Astrocyte of the spinal cord (primary cell): ENCODE measurements around the gene ABHD12B.

Experiments
- DNase-seq: peaks from one replicate; pipeline ENCODE4 v3.0.0; 2011; ENCODE audit warnings: low read depth, low spot score
- H3K4me3 ChIP-seq: 2 replicates; pipeline ENCODE4 v1.5.1; 2011; ENCODE audit warnings: low read depth, mild to moderate bottlenecking, low read length, moderate library complexity
- in situ Hi-C: cut with HindIII; loops from 2 replicates; pipeline ENCODE4 v1.10.0; 2017; ENCODE audit warnings: low sequenced_read_pairs
- TF ChIP-seq, protein P1 (sequence below): IDR thresholded peaks from 2 replicates; pipeline ENCODE4 v1.5.1; 2012; ENCODE audit warnings: low read depth, mild to moderate bottlenecking, low read length, inconsistent platforms

ABHD12B gene

DNA sequence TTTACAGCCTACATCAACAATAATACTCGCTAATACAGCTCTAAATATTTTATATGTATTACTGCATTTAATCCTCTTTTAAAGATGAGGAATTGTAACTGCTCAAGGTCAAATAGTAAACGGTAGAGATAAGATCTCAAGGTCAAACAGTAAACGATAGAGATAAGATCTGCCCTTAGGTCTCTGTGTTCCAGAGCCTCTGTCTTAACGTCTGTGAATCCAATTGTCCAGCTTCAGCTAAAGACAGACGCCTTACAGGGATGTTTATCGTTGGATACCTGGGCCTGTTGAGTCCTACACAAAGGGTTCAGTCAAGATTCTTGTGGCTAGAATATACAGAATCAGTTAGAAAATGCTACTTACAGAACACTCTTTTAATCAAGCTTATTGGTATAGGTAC is 52.4 kb downstream of the ABHD12B start:
- DNase-seq: no peak
- no peak overlapping the region for H3K4me3 ChIP-seq
- in situ Hi-C loops: no loop called here
- TF ChIP-seq, protein P1, sequence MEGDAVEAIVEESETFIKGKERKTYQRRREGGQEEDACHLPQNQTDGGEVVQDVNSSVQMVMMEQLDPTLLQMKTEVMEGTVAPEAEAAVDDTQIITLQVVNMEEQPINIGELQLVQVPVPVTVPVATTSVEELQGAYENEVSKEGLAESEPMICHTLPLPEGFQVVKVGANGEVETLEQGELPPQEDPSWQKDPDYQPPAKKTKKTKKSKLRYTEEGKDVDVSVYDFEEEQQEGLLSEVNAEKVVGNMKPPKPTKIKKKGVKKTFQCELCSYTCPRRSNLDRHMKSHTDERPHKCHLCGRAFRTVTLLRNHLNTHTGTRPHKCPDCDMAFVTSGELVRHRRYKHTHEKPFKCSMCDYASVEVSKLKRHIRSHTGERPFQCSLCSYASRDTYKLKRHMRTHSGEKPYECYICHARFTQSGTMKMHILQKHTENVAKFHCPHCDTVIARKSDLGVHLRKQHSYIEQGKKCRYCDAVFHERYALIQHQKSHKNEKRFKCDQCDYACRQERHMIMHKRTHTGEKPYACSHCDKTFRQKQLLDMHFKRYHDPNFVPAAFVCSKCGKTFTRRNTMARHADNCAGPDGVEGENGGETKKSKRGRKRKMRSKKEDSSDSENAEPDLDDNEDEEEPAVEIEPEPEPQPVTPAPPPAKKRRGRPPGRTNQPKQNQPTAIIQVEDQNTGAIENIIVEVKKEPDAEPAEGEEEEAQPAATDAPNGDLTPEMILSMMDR: no peak

DNA sequence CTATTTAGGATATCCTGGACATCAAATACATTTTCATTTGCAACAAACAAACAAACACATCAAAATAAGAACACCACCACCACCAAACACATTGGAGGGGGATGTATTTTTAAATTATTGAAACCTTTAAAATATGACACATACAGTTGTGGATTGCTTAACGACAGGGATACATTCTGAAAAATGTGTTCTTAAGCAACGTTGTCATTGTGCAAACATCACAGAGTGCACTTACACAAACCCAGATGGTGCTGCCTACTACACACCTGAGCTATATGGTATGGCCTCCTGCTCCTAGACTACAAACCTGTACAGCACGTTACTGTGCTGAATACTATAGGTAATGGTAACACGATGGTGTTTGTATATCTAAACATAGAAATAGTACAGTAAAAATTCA is 53.0 kb downstream of the ABHD12B start:
- in situ Hi-C loops: no loop called here
- H3K4me3 ChIP-seq: no peak overlapping the region
- DNase-seq: no peak
- TF ChIP-seq, protein P1: no peak

DNA sequence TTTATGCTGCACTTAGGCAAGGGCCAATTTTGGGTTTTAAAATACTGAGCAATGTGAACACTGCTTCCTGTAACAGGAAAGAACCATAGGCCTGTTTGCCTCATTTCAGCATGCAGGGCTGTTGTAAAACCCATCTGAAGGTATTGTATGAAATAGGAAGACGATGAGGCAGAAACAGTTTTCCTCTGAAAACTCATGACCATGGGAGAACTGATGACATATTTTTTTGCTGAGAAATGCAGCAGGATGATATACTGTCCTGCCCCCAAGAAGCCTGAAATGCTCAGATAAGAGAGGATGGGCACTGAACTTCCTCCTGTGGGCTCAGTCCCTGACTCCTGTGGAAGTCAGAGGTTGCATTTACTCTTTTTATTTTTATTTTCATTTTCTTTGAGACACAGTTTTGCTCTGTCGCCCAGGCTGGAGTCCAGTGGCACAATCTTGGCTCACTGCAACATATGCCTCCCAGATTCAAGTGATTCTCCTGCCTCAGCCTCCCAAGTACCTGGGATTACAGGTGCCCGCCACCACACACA is 55.1 kb downstream of the ABHD12B start:
- TF ChIP-seq, protein P1: no peak
- no peak for DNase-seq
- in situ Hi-C loops: no loop called here
- H3K4me3 ChIP-seq: no peak overlapping the region

DNA sequence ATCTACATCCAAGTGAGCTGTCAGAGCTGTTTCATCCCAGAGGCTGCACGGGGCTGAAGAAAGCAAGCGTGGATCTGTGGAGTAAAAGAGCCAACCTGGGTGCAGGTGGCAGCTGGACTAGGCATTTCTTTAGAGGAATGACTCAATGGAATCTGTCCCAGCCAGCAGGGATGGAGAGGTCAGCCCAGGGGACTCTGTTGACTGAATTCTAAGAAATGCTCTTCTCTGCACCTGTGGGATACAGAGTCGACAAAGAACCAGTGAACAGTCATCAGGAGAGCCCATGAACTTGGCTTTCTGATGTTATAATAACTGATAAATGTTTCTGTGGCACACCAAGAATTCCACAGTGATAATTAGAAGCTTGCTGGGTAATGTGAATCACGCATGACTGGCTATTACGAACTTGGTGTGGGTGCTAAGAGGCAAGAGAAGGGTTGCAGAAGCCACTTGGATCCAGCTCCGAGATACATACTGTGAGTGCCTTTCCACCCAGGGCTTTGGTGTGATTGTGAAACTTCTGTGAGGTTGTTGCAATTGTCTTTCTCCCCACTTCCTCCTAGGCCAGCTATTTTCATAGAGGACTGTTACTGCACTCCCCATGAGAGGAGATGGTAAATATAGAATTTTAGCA is 56.3 kb downstream of the ABHD12B start:
- peak; percentile 63 for DNase-seq
- in situ Hi-C loops: no loop called here
- TF ChIP-seq, protein P1: no peak
- H3K4me3 ChIP-seq: no peak overlapping the region

DNA sequence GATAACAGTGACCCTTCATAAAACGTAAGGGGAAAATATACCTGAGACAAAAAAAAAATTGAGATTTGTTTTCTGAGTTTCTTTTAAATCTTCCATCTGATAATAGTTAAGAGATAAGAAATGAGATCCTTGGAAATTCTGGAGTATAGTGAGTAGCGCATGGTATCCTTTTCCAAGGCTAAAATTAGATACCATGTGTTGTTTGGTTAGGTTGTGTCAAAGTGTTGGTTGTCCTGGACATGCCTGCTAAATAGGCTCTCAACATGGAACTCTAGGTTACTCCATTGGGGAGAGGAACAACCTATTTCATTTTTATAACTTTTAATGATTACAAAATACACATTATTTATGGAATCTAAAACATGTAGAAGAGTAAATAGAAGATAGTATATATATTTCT is 57.7 kb downstream of the ABHD12B start:
- no peak overlapping the region for H3K4me3 ChIP-seq
- TF ChIP-seq, protein P1: no peak
- in situ Hi-C loops: no loop called here
- DNase-seq: no peak

DNA sequence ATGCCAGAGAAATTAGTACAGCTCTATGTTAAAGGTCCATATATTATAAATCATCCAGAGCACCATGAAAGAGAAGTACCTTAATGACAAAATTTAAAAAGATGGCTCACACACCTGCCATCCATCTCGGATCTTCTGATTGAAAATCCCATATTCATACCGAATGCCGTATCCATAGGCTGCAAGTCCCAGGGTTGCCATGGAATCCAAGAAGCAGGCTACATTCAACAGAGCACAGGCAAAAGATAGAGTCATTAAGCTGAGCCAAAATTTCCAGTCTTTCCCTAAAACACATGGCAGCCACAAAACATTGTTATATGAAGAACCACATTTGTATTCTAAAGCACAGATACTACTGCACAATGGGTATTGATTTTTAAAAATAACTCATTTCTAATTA is 59.7 kb downstream of the ABHD12B start:
- TF ChIP-seq, protein P1: no peak
- in situ Hi-C loops: no loop called here
- DNase-seq: no peak
- no peak overlapping the region for H3K4me3 ChIP-seq
